Measurements from ENCODE around the gene GCNT3. TPM values are rescaled to one million over a fixed set of nuclear protein-coding genes. Genes with fewer than 3 reads are reported as not detected.

Gene GCNT3
- total RNA-seq, 1 experiment from 2014 or later: 0.52 TPM

DNA sequence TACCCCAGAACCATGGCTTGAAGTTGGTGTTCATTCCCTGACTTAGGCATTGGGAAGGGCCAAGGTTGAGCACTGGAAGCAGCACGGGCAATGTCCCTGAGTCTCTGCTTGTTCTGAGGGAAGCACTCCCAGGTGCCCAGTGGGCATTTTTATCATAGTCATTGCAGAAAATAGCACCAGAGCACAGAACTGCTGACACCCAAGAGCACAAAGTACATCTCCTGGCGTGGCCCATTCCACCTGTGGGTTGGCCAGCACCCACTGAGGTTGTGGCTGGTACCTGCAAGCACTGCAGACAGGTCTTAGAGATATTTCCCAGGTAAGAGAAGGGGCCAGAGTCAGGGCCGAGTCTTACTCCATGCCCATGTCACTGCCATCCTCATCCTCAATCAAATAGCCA, 28.5 kb upstream of the GCNT3 start:
- peaks cover 14% of the 10 kb centered on the region for H3F3A ChIP-seq (ENCODE audit: insufficient read depth, low read depth)
- TF ChIP-seq, protein P1, sequence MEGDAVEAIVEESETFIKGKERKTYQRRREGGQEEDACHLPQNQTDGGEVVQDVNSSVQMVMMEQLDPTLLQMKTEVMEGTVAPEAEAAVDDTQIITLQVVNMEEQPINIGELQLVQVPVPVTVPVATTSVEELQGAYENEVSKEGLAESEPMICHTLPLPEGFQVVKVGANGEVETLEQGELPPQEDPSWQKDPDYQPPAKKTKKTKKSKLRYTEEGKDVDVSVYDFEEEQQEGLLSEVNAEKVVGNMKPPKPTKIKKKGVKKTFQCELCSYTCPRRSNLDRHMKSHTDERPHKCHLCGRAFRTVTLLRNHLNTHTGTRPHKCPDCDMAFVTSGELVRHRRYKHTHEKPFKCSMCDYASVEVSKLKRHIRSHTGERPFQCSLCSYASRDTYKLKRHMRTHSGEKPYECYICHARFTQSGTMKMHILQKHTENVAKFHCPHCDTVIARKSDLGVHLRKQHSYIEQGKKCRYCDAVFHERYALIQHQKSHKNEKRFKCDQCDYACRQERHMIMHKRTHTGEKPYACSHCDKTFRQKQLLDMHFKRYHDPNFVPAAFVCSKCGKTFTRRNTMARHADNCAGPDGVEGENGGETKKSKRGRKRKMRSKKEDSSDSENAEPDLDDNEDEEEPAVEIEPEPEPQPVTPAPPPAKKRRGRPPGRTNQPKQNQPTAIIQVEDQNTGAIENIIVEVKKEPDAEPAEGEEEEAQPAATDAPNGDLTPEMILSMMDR (conservative IDR thresholded peaks at IDR 0.05): no peak
- no peak for TF ChIP-seq EZH2 (IDR thresholded peaks at IDR 0.05; ENCODE audit: low read depth)
- POLR2A ChIA-PET (ENCODE audit: unreplicated experiment): no interaction called here
- intact Hi-C loops (cut with micrococcal nuclease; ENCODE audit: unreplicated experiment): no loop called here
- peaks cover 19% of the 10 kb centered on the region for H3K4me1 ChIP-seq (replicated peaks; ENCODE audit: insufficient read depth)
- H3K4me3 ChIP-seq: no peak overlapping the region
- no peaks in the 10 kb centered on the region for H4K20me1 ChIP-seq (ENCODE audit: insufficient read depth)
- no peaks in the 10 kb centered on the region for H3K79me2 ChIP-seq (ENCODE audit: low read depth)
- H3K4me2 ChIP-seq: no peak overlapping the region
- H3K27me3 ChIP-seq (ENCODE audit: insufficient read depth, low read depth): no peaks in the 10 kb centered on the region
- H3K9me3 ChIP-seq (ENCODE audit: insufficient read depth, low read depth): no peaks in the 10 kb centered on the region
- H2AFZ ChIP-seq: no peak overlapping the region
- H3K27ac ChIP-seq: no peak overlapping the region
- no peaks in the 10 kb centered on the region for H3K9me2 ChIP-seq (ENCODE audit: insufficient read depth)
- H3K36me3 ChIP-seq (ENCODE audit: low read depth): no peaks in the 10 kb centered on the region
- DNase-seq: no peak
- BruUV-seq (replicated peaks): no TSS peak
- CTCF ChIA-PET: no interaction called here

GRCh38 chr15:59587085-59587826, 24.3 kb upstream of the GCNT3 start:
- H3K36me3 ChIP-seq (ENCODE audit: low read depth): no peaks in the 10 kb centered on the region
- TF ChIP-seq, protein P1 (conservative IDR thresholded peaks at IDR 0.05): no peak
- no peak for TF ChIP-seq EZH2 (IDR thresholded peaks at IDR 0.05; ENCODE audit: low read depth)
- H4K20me1 ChIP-seq (ENCODE audit: insufficient read depth): no peaks in the 10 kb centered on the region
- intact Hi-C loops (cut with micrococcal nuclease; ENCODE audit: unreplicated experiment): no loop called here
- H3K27ac ChIP-seq: peak overlapping the region; percentile 100
- ChIA-PET POLR2A (ENCODE audit: unreplicated experiment) (interaction anchor here (0.5 to 0.6 kb wide), 2 partner anchors 9 to 421 kb away, joined by 3 read pairs; no protein-coding TSS in a partner anchor), CTCF (no interaction called here)
- peak in 1 of 2 experiments; percentile 94 for DNase-seq
- H3K4me3 ChIP-seq: peak overlapping the region; percentile 40; the same call in 1 of the 2 replicates
- H3K79me2 ChIP-seq (ENCODE audit: low read depth): no peaks in the 10 kb centered on the region
- no TSS peak for BruUV-seq (replicated peaks)
- H3K27me3 ChIP-seq (ENCODE audit: insufficient read depth, low read depth): no peaks in the 10 kb centered on the region
- H3K4me2 ChIP-seq: peak overlapping the region; percentile 77
- peaks cover 20% of the 10 kb centered on the region for H3F3A ChIP-seq (ENCODE audit: insufficient read depth, low read depth)
- 0 out of 2 replicates have a peak, but pooled peaks cover 6% of the 10 kb centered on the region for H3K9me2 ChIP-seq (ENCODE audit: insufficient read depth)
- peaks cover 27% of the 10 kb centered on the region for H3K4me1 ChIP-seq (replicated peaks; ENCODE audit: insufficient read depth)
- peak overlapping the region; percentile 62; the same call in 1 of the 2 replicates for H2AFZ ChIP-seq
- H3K9me3 ChIP-seq (ENCODE audit: insufficient read depth, low read depth): no peaks in the 10 kb centered on the region

DNA sequence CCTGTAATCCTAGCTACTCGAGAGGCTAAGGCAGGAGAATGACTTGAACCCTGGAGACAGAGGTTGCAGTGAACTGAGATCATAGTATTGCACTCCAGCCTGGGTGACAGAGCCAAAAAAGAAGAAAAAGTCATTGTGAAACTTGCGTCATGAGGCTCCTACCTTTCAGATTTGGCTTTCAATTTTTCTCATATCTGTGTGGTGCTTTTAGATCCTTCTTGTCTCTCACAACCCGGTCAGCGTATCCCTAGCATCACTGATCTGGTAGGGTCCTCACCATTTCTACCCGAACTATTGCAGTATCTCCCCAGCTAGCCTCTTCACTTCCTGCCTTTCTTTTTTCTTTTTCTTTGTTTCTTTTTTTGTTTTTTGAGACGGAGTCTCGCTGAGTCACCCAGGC, 21.6 kb upstream of the GCNT3 start:
- Histone ChIP-seq H3K4me1 (replicated peaks; ENCODE audit: insufficient read depth) (peaks cover 41% of the 10 kb centered on the region), H3K36me3 (ENCODE audit: low read depth) (no peaks in the 10 kb centered on the region), H3F3A (ENCODE audit: insufficient read depth, low read depth) (peaks cover 31% of the 10 kb centered on the region), H3K4me2 (no peak overlapping the region), H3K27ac (no peak overlapping the region), H3K4me3 (no peak overlapping the region), H3K79me2 (ENCODE audit: low read depth) (no peaks in the 10 kb centered on the region), H2AFZ (no peak overlapping the region), H4K20me1 (ENCODE audit: insufficient read depth) (no peaks in the 10 kb centered on the region), H3K27me3 (ENCODE audit: insufficient read depth, low read depth) (no peaks in the 10 kb centered on the region), H3K9me3 (ENCODE audit: insufficient read depth, low read depth) (no peaks in the 10 kb centered on the region), H3K9me2 (ENCODE audit: insufficient read depth) (0 out of 2 replicates have a peak, but pooled peaks cover 6% of the 10 kb centered on the region)
- intact Hi-C loops (cut with micrococcal nuclease; ENCODE audit: unreplicated experiment): no loop called here
- ChIA-PET CTCF (no interaction called here), POLR2A (ENCODE audit: unreplicated experiment) (no interaction called here)
- DNase-seq: no peak
- no TSS peak for BruUV-seq (replicated peaks)
- TF ChIP-seq, protein P1 (conservative IDR thresholded peaks at IDR 0.05): no peak
- TF ChIP-seq EZH2 (IDR thresholded peaks at IDR 0.05; ENCODE audit: low read depth): no peak
